Mucosa of stomach (tissue), 1 donor: Measurements from ENCODE around the gene ABHD3.
"Not testable (repeated sequence)": the region's sequence is repeated elsewhere in the genome, so short reads cannot be mapped to it uniquely, and the experiment has no call there.

Experiments
- H3K27me3 ChIP-seq: one replicate; pipeline ENCODE4 v1.7.0; 2013; ENCODE audit warnings: mild to moderate bottlenecking, low read length; ENCODE audit not compliant: control insufficient read depth, insufficient read depth
- H3K36me3 ChIP-seq: one replicate; pipeline ENCODE4 v1.7.0; 2013; ENCODE audit warnings: low read length; ENCODE audit not compliant: control insufficient read depth, insufficient read depth
- H3K4me1 ChIP-seq: one replicate; pipeline ENCODE4 v1.7.0; 2013; ENCODE audit warnings: mild to moderate bottlenecking, low read length; ENCODE audit not compliant: control insufficient read depth, insufficient read depth
- H3K4me3 ChIP-seq: one replicate; pipeline ENCODE4 v1.7.0; 2013; ENCODE audit warnings: low read length
- H3K9ac ChIP-seq: one replicate; pipeline ENCODE4 v1.7.0; 2013; ENCODE audit warnings: mild to moderate bottlenecking, low read length, moderate library complexity
- H3K9me3 ChIP-seq: one replicate; pipeline ENCODE4 v1.7.0; 2013; ENCODE audit warnings: mild to moderate bottlenecking, low read length, moderate library complexity; ENCODE audit not compliant: control insufficient read depth
- donor health status: Pancreatic carcinoma.

ABHD3 gene

DNA sequence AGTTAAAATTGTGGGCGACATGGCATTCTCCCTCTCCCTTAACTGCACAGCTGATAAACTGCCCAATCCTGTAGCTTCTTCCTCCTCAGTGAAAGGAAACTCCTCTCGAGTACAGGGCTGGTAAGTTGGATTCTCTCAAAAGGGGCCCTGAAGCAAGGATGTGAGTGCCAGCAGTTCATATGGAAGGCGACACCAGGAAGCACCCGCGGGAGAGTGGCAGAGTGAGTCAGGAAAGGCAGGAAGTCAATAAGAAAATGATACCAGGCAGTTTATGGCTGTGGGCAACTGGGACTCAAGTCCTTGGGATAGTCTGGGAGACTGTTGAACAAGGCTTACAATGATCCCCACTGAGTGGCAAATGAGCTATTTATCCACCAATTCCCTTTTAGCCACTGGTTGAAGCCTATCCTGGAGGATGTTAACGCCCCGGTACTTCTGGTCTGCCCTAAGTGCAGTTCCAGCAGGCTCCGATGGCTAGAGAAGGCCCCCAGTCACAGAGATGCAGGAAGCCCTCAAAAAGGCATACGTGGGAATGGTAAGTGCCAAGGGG, 34.8 kb downstream of the ABHD3 start:
- Histone ChIP-seq H3K27me3 (no peaks in the 10 kb centered on the region), H3K9ac (no peak overlapping the region), H3K36me3 (no peaks in the 10 kb centered on the region), H3K9me3 (no peaks in the 10 kb centered on the region), H3K4me1 (peaks cover 40% of the 10 kb centered on the region), H3K4me3 (no peak overlapping the region)

DNA sequence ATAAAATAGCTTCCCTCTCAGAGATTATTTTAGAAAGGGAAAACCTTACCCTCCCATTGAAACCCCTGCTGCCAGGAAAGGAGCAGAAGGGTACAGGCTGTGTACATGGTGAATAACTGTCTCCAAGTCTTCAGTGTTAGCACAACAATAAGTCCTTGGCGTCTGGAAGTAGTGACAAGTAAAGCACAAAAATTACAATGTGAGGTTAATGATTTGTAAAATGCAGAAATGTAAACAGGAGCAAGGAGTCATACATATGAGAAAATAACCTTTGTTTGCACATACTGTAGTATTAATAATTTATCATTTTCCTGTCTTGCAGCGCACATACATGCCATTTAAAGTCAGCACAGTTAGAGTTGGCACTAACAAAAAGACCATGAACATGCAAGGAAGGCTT, 40.5 kb downstream of the ABHD3 start:
- no peaks in the 10 kb centered on the region for H3K36me3 ChIP-seq
- H3K4me1 ChIP-seq = peaks cover 14% of the 10 kb centered on the region
- H3K4me3 ChIP-seq = no peak overlapping the region
- no peaks in the 10 kb centered on the region for H3K27me3 ChIP-seq
- H3K9me3 ChIP-seq = no peaks in the 10 kb centered on the region
- no peak overlapping the region for H3K9ac ChIP-seq

DNA sequence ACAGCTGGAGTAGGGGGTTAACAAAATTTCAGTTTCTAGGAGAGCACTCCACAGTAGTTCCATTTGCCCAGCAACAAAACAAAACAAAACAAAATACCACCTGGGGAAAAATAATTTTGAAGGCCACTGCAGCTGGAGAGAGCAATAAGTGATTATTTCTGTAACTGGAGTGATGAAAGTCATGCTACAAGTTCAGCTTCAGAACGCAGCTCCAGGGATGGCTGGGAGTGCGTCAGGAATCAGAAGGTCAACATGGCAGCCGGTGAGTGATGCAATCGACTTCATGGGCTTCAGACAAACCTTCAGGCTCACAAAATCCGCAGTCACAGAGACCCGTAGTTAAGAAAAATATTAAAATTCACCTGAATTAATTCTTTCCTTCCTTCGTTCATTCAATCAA, 41.0 kb downstream of the ABHD3 start:
- peaks cover 9% of the 10 kb centered on the region for H3K4me1 ChIP-seq

DNA sequence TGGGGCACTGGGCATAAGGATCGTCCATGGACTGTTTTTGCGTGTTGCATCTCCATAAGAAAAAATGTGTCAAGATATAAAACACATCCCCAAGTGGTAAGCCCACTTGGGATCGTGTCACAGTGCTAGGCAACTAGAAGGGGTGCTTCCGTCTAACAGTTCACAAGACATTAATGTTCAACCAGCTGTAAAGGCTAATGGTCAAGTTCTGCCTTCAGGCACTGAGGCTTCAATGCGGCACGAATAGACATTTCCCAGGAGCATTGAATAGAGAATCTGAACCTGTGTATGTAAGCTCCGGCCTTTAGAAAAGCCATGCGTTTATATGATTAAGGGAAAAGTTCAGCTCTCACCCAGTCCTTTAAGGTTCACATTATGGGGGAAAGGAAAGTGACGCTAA, 42.0 kb downstream of the ABHD3 start:
- Histone ChIP-seq H3K9me3 (no peaks in the 10 kb centered on the region), H3K4me1 (peaks cover 7% of the 10 kb centered on the region), H3K4me3 (no peak overlapping the region), H3K9ac (no peak overlapping the region), H3K27me3 (no peaks in the 10 kb centered on the region), H3K36me3 (no peaks in the 10 kb centered on the region)

More for the DNA sequence above, 41.0 kb downstream of the ABHD3 start:
- no peak overlapping the region for H3K4me3 ChIP-seq
- no peaks in the 10 kb centered on the region for H3K36me3 ChIP-seq
- no peaks in the 10 kb centered on the region for H3K27me3 ChIP-seq
- no peak overlapping the region for H3K9ac ChIP-seq
- no peaks in the 10 kb centered on the region for H3K9me3 ChIP-seq

DNA sequence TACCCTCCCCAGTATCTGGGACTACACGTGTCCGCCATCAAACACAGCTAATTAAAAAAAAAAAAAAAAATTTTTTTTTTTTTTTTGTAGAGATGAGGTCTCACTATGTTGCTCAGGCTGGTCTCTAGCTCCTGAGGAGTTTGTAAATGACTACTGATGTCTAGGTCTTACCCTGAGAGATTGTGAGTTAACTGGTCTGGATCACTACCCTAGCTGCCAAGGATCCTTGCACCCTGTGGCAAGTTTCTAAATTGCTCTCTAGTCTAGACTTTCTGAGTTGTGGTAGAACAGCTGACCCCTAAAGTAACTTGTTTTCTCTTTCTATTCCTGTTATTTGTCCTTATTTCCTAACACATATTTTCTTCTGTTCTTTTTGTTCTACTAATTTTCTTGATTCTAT, 44.5 kb downstream of the ABHD3 start:
- H3K4me3 ChIP-seq = no peak overlapping the region
- H3K9ac ChIP-seq = no peak overlapping the region
- no peaks in the 10 kb centered on the region for H3K27me3 ChIP-seq
- H3K4me1 ChIP-seq = peaks cover 7% of the 10 kb centered on the region
- H3K36me3 ChIP-seq = no peaks in the 10 kb centered on the region
- no peaks in the 10 kb centered on the region for H3K9me3 ChIP-seq

DNA sequence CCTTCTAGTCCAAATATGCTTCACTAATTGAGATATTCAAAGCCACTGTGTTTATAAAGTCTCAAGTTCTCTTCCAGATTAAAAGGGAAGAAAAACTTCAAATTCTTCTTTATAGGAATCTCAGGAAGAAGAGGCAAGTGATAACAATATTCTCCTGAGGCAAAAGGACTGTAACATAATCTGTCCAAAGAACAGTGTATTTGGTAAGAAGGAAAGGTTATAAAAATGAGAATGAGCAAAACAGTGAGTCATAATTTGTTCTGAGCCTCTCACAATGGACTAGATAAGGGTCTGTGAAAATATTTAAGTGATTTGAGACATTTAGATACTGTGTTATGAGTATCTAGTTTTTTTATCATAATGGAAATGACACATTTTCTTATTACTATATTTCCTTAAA, 48.2 kb downstream of the ABHD3 start:
- no peaks in the 10 kb centered on the region for H3K27me3 ChIP-seq
- H3K4me3 ChIP-seq = no peak overlapping the region
- H3K36me3 ChIP-seq = no peaks in the 10 kb centered on the region
- no peaks in the 10 kb centered on the region for H3K9me3 ChIP-seq
- no peak overlapping the region for H3K9ac ChIP-seq
- H3K4me1 ChIP-seq = no peaks in the 10 kb centered on the region

DNA sequence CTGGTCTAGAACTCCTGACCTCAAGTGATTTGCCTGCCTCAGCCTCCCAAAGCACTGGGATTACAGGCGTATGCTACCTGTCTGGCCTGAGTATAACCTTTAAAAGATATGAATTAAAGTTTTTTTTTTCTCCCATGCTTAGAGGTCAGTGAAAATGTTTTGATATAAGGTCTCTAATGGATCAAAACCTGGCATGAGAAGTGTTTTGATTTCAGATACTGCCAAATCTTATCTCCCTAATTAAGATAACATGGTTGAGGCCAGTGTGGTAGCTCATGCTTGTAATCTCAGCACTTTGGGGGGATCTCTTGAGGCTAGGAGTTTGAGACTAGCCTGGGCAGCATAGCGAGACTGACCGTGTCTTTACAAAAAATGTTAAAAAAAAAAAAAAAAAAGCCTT, 51.2 kb downstream of the ABHD3 start:
- Histone ChIP-seq H3K9me3 (no peaks in the 10 kb centered on the region), H3K9ac (no peak overlapping the region), H3K27me3 (no peaks in the 10 kb centered on the region), H3K4me3 (no peak overlapping the region), H3K36me3 (no peaks in the 10 kb centered on the region), H3K4me1 (no peaks in the 10 kb centered on the region)

DNA sequence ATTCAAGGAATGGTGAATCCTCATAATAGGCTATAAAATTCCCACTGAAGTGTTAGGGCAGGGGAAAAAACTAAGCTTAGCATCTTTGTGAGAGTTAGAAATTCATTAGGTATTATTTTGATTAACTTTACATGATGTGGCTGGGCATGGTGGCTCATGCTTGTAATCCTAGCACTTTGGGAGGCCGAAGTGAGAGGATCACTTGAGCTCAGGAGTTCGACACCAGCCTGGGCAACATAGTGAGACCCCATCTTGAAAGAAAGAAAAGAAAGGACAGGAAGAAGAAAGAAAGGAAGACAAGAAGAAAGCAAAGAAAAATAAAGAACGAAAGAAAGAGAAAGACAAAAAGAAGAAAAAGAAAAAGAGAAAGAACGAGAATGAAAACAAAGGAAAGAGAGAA, 52.5 kb downstream of the ABHD3 start:
- no peaks in the 10 kb centered on the region for H3K27me3 ChIP-seq
- H3K9ac ChIP-seq = no peak overlapping the region
- H3K36me3 ChIP-seq = no peaks in the 10 kb centered on the region
- H3K9me3 ChIP-seq = no peaks in the 10 kb centered on the region
- no peaks in the 10 kb centered on the region for H3K4me1 ChIP-seq
- no peak overlapping the region for H3K4me3 ChIP-seq

DNA sequence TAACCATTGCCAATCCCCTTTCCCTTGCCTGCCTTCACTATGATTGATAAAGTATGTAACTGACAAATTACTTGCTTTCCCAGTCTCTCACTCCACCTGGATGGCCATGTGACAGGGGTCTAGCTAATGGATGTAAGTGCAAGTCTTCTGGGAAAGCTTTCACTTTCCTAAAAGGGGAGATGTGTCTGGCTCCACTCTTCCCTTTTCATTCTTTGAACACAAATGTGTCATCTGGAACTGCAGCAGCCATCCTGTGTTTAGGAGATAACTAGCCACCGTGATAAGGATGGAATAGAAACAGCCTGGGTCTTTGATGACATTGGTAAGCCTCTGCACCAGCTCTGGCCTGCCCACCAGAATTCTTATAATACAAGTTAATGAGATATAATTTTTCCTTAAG, 54.3 kb downstream of the ABHD3 start:
- no peak overlapping the region for H3K4me3 ChIP-seq
- H3K4me1 ChIP-seq = no peaks in the 10 kb centered on the region
- no peaks in the 10 kb centered on the region for H3K36me3 ChIP-seq
- H3K27me3 ChIP-seq = no peaks in the 10 kb centered on the region
- H3K9me3 ChIP-seq = no peaks in the 10 kb centered on the region
- no peak overlapping the region for H3K9ac ChIP-seq

DNA sequence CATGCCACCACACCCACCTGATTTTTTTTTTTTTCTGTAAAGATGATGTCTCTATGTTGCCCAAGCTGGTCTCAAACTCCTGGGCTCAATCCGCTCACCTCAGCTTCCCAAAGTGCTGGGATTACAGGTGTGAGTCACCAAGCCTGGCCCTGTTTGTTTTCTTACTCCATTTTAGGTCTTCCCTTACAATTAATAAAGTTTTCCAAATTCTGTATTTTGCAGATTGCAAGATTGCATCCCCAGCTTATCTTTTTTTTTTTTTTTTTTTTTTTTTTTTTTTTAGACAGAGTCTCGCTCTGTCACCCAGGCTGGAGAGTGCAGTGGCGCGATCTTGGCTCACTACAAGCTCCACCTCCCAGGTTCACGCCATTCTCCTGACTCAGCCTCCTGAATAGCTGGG, 64.2 kb downstream of the ABHD3 start:
- H3K9me3 ChIP-seq, H3K9ac ChIP-seq, H3K27me3 ChIP-seq, H3K4me1 ChIP-seq, H3K4me3 ChIP-seq, H3K36me3 ChIP-seq: not testable (repeated sequence)

DNA sequence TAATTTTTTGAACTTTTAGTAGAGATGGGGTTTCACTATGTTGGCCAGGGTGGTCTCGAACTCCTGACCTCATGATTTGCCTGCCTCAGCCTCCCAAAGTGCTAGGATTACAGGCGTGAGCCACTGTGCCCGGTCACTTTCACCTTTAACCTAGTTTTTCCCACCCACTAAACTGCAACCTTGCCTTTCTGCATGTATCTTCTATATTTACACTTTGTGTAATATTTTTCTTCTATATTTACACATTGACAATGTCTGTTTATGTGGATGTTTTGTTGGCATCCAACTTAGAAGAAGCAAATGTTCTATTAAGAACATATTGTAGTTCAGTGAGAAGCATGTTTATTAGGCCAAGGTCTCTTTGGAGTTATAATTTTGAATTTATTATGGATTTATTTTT, 65.8 kb downstream of the ABHD3 start:
- Histone ChIP-seq H3K36me3 (no peaks in the 10 kb centered on the region), H3K27me3 (no peaks in the 10 kb centered on the region), H3K4me1 (no peaks in the 10 kb centered on the region), H3K9ac (no peak overlapping the region), H3K4me3 (no peak overlapping the region), H3K9me3 (no peaks in the 10 kb centered on the region)

DNA sequence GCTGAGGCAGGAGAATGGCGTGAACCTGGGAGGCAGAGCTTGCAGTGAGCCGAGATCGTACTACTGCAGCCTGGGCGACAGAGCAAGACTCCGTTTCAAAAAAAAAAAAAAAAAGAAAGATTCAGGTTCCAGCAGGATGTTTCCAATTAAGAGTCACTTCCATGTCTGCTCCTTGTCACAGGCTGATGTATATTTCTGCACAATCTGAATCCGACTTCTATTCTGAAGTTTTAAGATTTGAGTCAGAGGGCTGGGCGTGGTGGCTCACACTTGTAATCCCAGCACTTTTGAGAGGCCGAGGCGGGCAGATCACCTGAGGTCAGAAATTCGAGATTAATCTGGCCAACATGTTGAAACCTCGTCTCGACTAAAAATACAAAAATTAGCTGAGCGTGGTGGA, 67.8 kb downstream of the ABHD3 start:
- no peaks in the 10 kb centered on the region for H3K27me3 ChIP-seq
- H3K4me1 ChIP-seq = no peaks in the 10 kb centered on the region
- no peak overlapping the region for H3K4me3 ChIP-seq
- no peaks in the 10 kb centered on the region for H3K36me3 ChIP-seq
- H3K9ac ChIP-seq = no peak overlapping the region
- no peaks in the 10 kb centered on the region for H3K9me3 ChIP-seq

DNA sequence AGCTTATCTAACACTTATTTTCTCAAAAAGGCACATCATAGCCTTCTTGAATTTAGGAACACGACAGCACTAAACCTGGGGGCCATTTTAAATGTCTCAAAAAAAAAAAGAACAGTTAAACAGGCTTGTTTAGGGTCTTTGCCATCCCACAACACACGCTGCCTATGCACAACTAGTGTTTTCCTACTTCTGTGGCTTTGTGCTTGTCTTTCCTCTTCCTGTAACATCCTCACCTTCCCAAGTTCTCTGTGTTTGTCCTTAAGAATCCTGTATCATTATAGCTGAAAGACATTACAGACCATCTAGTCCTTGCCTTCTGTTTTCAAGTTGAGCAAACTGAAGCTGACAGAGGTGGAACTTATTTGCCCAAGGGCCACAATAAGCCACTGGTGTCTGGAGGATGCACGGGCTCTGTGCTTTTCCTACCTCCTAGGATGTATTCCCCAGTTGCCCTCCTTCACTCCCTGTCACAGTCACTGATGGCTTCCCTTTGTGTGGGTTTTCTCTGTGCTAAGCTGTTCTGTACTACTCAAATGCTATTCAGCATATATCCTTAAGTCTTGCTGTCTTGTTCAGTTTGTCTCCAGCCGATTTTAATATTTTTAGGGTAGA, 69.9 kb downstream of the ABHD3 start:
- H3K4me3 ChIP-seq = no peak overlapping the region
- H3K36me3 ChIP-seq = no peaks in the 10 kb centered on the region
- H3K4me1 ChIP-seq = no peaks in the 10 kb centered on the region
- H3K9me3 ChIP-seq = no peaks in the 10 kb centered on the region
- no peak overlapping the region for H3K9ac ChIP-seq
- no peaks in the 10 kb centered on the region for H3K27me3 ChIP-seq
